HepG2 (cell line): Measurements from ENCODE around the gene EFCAB8. TPM values are rescaled to one million over a fixed set of nuclear protein-coding genes. Genes with fewer than 3 reads are reported as not detected.

Source experiments
- ATF7-NPFF ChIP-seq: sonication (generic); formaldehyde crosslinking; IDR thresholded peaks from 2 replicates; pipeline ENCODE4 v1.8.1; 2023; ENCODE audit warnings: mild to moderate bottlenecking, low read depth, missing genetic modification reagents, moderate library complexity
- BCL6 ChIP-seq: IDR thresholded peaks from 2 replicates; pipeline ENCODE4 v1.6.1; 2016; ENCODE audit warnings: missing genetic modification reagents, missing compliant biosample characterization
- BHLHE40 ChIP-seq: IDR thresholded peaks from 2 replicates; pipeline ENCODE4 v1.6.1; 2011; ENCODE audit warnings: low read length, improper control_type of control experiment
- EZH2 ChIP-seq: conservative IDR thresholded peaks from 2 replicates; pipeline ENCODE4 v1.6.1; 2012; ENCODE audit warnings: mild to moderate bottlenecking, low read depth, low read length, moderate library complexity
- GFI1 ChIP-seq: sonication (generic); formaldehyde crosslinking; IDR thresholded peaks from 2 replicates; pipeline ENCODE4 v1.5.0; 2020; ENCODE audit warnings: missing genetic modification reagents, mild to moderate bottlenecking, borderline replicate concordance
- IKZF1 ChIP-seq: fragments of 450-650 bp; IDR thresholded peaks from 2 replicates; pipeline ENCODE4 v1.7.1; 2016
- KLF11 ChIP-seq: IDR thresholded peaks from 2 replicates; pipeline ENCODE4 v1.6.1; 2016; ENCODE audit warnings: missing compliant biosample characterization
- MIER2 ChIP-seq: IDR thresholded peaks from 2 replicates; pipeline ENCODE4 v1.6.1; 2016; ENCODE audit warnings: missing biosample characterization, missing genetic modification reagents
- MXD3 ChIP-seq: IDR thresholded peaks from 2 replicates; pipeline ENCODE4 v1.6.1; 2016; ENCODE audit warnings: mild to moderate bottlenecking, missing biosample characterization, missing genetic modification reagents
- NBN ChIP-seq: fragments of 450-650 bp; conservative IDR thresholded peaks from 2 replicates; pipeline ENCODE4 v1.6.1; 2017
- RXRB ChIP-seq: IDR thresholded peaks from 2 replicates; pipeline ENCODE4 v1.6.1; 2016; ENCODE audit warnings: borderline replicate concordance, missing genetic modification reagents, missing compliant biosample characterization
- SRSF1 ChIP-seq: fragments of 200-400 bp; formaldehyde crosslinking; optimal IDR thresholded peaks from 2 replicates; pipeline ENCODE3; 2017; ENCODE audit warnings: mild to moderate bottlenecking, low read depth, low read length, moderate library complexity
- SRSF4 ChIP-seq: fragments of 200-400 bp; formaldehyde crosslinking; IDR thresholded peaks from one replicate; pipeline ENCODE4 v1.6.1; 2018; ENCODE audit warnings: mild to moderate bottlenecking, low read depth, low read length, moderate library complexity; ENCODE audit not compliant: poor library complexity, severe bottlenecking
- ZBTB20 ChIP-seq: sonication (generic); formaldehyde crosslinking; IDR thresholded peaks from 2 replicates; pipeline ENCODE4 v1.8.1; 2023; ENCODE audit warnings: missing genetic modification reagents, low read depth, mild to moderate bottlenecking, borderline replicate concordance
- ZBTB46 ChIP-seq: sonication (generic); formaldehyde crosslinking; IDR thresholded peaks from 2 replicates; pipeline ENCODE4 v1.4.0; 2020; ENCODE audit warnings: mild to moderate bottlenecking, missing genetic modification reagents, borderline replicate concordance
- ZBTB8A ChIP-seq: sonication (generic); formaldehyde crosslinking; IDR thresholded peaks from 2 replicates; pipeline ENCODE4 v1.4.0; 2020; ENCODE audit warnings: mild to moderate bottlenecking, low read depth, missing genetic modification reagents, borderline replicate concordance
- ZFYVE20 ChIP-seq: sonication (generic); formaldehyde crosslinking; IDR thresholded peaks from 2 replicates; pipeline ENCODE4 v1.8.0; 2023; ENCODE audit warnings: low read depth, mild to moderate bottlenecking, moderate library complexity, missing genetic modification reagents, borderline replicate concordance
- ZMAT3 ChIP-seq: sonication (generic); formaldehyde crosslinking; conservative IDR thresholded peaks from 2 replicates; pipeline ENCODE4 v1.7.0; 2021; ENCODE audit warnings: missing genetic modification reagents
- ZNF207 ChIP-seq: fragments of 450-650 bp; IDR thresholded peaks from 2 replicates; pipeline ENCODE4 v1.6.1; 2016; ENCODE audit warnings: antibody characterized with exemption, borderline replicate concordance
- ZNF296 ChIP-seq: sonication (generic); formaldehyde crosslinking; conservative IDR thresholded peaks from 2 replicates; pipeline ENCODE4 v1.5.0; 2020; ENCODE audit warnings: mild to moderate bottlenecking, missing genetic modification reagents
- ZNF326 ChIP-seq: sonication (generic); formaldehyde crosslinking; IDR thresholded peaks from 2 replicates; pipeline ENCODE4 v1.4.0; 2020; ENCODE audit warnings: missing genetic modification reagents, borderline replicate concordance
- ZNF329 ChIP-seq: sonication (generic); formaldehyde crosslinking; IDR thresholded peaks from 2 replicates; pipeline ENCODE4 v1.9.0; 2021; ENCODE audit warnings: low read depth, mild to moderate bottlenecking, missing genetic modification reagents
- ZNF362 ChIP-seq: sonication (generic); formaldehyde crosslinking; IDR thresholded peaks from 2 replicates; pipeline ENCODE4 v1.4.0; 2020; ENCODE audit warnings: missing genetic modification reagents, mild to moderate bottlenecking, borderline replicate concordance
- ZNF589 ChIP-seq: sonication (generic); formaldehyde crosslinking; conservative IDR thresholded peaks from 2 replicates; pipeline ENCODE4 v1.8.0; 2022; ENCODE audit warnings: mild to moderate bottlenecking, moderate library complexity, missing genetic modification reagents
- ZNF703 ChIP-seq: sonication (generic); formaldehyde crosslinking; IDR thresholded peaks from 2 replicates; pipeline ENCODE4 v1.5.1; 2020; ENCODE audit warnings: missing genetic modification reagents, mild to moderate bottlenecking, moderate library complexity, borderline replicate concordance
- ZNF784 ChIP-seq: sonication (generic); formaldehyde crosslinking; IDR thresholded peaks from 2 replicates; pipeline ENCODE4 v1.5.1; 2020; ENCODE audit warnings: missing genetic modification reagents, mild to moderate bottlenecking, borderline replicate concordance
- ZNF879 ChIP-seq: sonication (generic); formaldehyde crosslinking; IDR thresholded peaks from 2 replicates; pipeline ENCODE4 v1.8.1; 2023; ENCODE audit warnings: missing genetic modification reagents
- polyA plus RNA-seq, 8 experiments: library from polyadenylated mRNA; depleted of rRNA in 3 of 8; stranded (reverse) in 7 of 8; unstranded in 1 of 8; fragments of >200 nt; fragmentation: Illumina TruSeq in 4 of 8; extraction: Trizol in 4 of 8; gene quantifications; 2 replicates each; pipeline versions ENCODE4 v1.2.1 to v1.2.3, GENCODE V29; 2011 to 2016; ENCODE audit warnings: low read depth in 4 of 8, missing spikeins in 1 of 8, mixed read lengths in 1 of 8; ENCODE audit not compliant: insufficient read depth in 1 of 8
- total RNA-seq, 5 experiments: library from RNA; depleted of rRNA; stranded (reverse); fragments of >200 nt; fragmentation: Illumina TruSeq; extraction: Trizol; gene quantifications; 2 replicates each; pipeline ENCODE4 v1.2.3, GENCODE V29; 2016; ENCODE audit warnings: low read depth in 1 of 5

EFCAB8 gene
- total and polyA plus RNA-seq, 2 of the 13 experiments (the other 11 are each of a cell fraction or from before 2014, with no cell fraction given): 0.15 to 0.22 TPM

- no peak for TF ChIP-seq ZFYVE20
- TF ChIP-seq KLF11 (CRISPR knock-in tag): no peak
- TF ChIP-seq ZNF296 (CRISPR knock-in tag): no peak
- TF ChIP-seq ZNF589 (CRISPR knock-in tag): no peak
- TF ChIP-seq SRSF4: no peak
- no peak; the same call in 1 of the 2 replicates for TF ChIP-seq ZNF784 (CRISPR knock-in tag)
- TF ChIP-seq ZNF326 (CRISPR knock-in tag): no peak
- TF ChIP-seq ZBTB46 (CRISPR knock-in tag): no peak
- no peak for TF ChIP-seq MIER2
- no peak for TF ChIP-seq GFI1 (CRISPR knock-in tag)
- no peak for TF ChIP-seq ZNF329 (CRISPR knock-in tag)
- no peak for TF ChIP-seq SRSF1
- TF ChIP-seq ZNF703 (CRISPR knock-in tag): no peak
- no peak for TF ChIP-seq ZBTB8A (CRISPR knock-in tag)
- 0 out of 2 replicates have a peak, but pooled peaks have one; percentile 8 for TF ChIP-seq MXD3 (CRISPR knock-in tag)
- TF ChIP-seq IKZF1: no peak
- TF ChIP-seq ZBTB20 (CRISPR knock-in tag): no peak
- no peak for TF ChIP-seq ZNF879 (CRISPR knock-in tag)
- TF ChIP-seq ZNF207: no peak
- peak; percentile 62; the same call in 1 of the 2 replicates for TF ChIP-seq ZMAT3 (CRISPR knock-in tag)
- TF ChIP-seq EZH2: no peak
- TF ChIP-seq BHLHE40: no peak
- TF ChIP-seq BCL6 (CRISPR knock-in tag): no peak
- no peak for TF ChIP-seq RXRB (CRISPR knock-in tag)
- 0 out of 2 replicates have a peak, but pooled peaks have one; percentile 15 for TF ChIP-seq ZNF362 (CRISPR knock-in tag)
- TF ChIP-seq NBN: no peak
- TF ChIP-seq ATF7-NPFF: peak; percentile 57; the same call in 1 of the 2 replicates
Measured at GRCh38 chr20:33010674-33011449, 152.1 kb downstream of the EFCAB8 start (continued).
